ENCODE results near the gene ALOX5AP. TPM values are rescaled to one million over a fixed set of nuclear protein-coding genes. Genes with fewer than 3 reads are reported as not detected.

The ALOX5AP gene
- total and polyA plus RNA-seq, 2 experiments from 2014 or later = 3.3 to 17.2 TPM

- Histone ChIP-seq H3K9me3 (ENCODE audit: low read depth) (no peaks in the 10 kb centered on the region), H3K4me3 (no peak overlapping the region), H2AFZ (no peak overlapping the region), H3K9me2 (replicated peaks; ENCODE audit: insufficient read depth) (no peaks in the 10 kb centered on the region), H3K4me2 (no peak overlapping the region), H3K27me3 (no peaks in the 10 kb centered on the region), H3K27ac (no peak overlapping the region), H3K79me2 (no peaks in the 10 kb centered on the region), H4K20me1 (ENCODE audit: insufficient read depth, poor library complexity, severe bottlenecking) (no peaks in the 10 kb centered on the region), H3K36me3 (replicated peaks; ENCODE audit: insufficient read depth, low read depth) (no peaks in the 10 kb centered on the region), H3K4me1 (ENCODE audit: insufficient read depth) (no peaks in the 10 kb centered on the region)
- 92% methylated on average over 4 of the region's 4 CpGs for WGBS (ENCODE audit: low lambda C conversion rate, missing lambda C conversion rate)
- no peak for DNase-seq (ENCODE audit: low spot score)
- no peak for TF ChIP-seq EZH2 (IDR thresholded peaks at IDR 0.05; ENCODE audit: borderline replicate concordance)
- TF ChIP-seq EZH2phosphoT487 (IDR thresholded peaks at IDR 0.05; ENCODE audit: low read depth, severe bottlenecking, unreplicated experiment) = no peak
- TF ChIP-seq CTCF (IDR thresholded peaks at IDR 0.05; ENCODE audit: poor library complexity) = no peak
Measured at GRCh38 chr13:30721936-30722335, 13.4 kb upstream of the ALOX5AP start.

DNA sequence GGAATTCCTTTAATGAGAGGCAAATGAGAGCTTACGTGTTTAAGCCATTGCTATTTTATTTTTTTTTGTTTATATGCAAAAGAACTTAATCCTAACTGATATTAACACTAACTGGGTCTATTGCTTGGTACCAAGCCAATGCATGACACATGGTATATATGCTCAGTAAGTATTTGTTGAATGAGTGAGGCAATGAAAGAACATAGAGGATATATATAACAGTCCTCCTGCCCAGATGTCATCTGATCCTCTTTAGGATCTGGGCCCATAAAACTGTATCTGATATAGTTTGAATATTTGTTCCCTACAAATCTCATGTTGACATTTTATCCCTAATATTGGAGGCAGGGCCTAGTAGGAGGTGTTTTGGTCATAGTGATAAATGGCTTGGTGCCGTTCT, 13.0 kb upstream of the ALOX5AP start:
- Histone ChIP-seq H3K9me3 (ENCODE audit: low read depth) (no peaks in the 10 kb centered on the region), H3K4me1 (ENCODE audit: insufficient read depth) (no peaks in the 10 kb centered on the region), H3K79me2 (no peaks in the 10 kb centered on the region), H3K27ac (no peak overlapping the region), H2AFZ (no peak overlapping the region), H3K4me2 (no peak overlapping the region), H4K20me1 (ENCODE audit: insufficient read depth, poor library complexity, severe bottlenecking) (no peaks in the 10 kb centered on the region), H3K4me3 (no peak overlapping the region), H3K36me3 (replicated peaks; ENCODE audit: insufficient read depth, low read depth) (no peaks in the 10 kb centered on the region), H3K9me2 (replicated peaks; ENCODE audit: insufficient read depth) (no peaks in the 10 kb centered on the region), H3K27me3 (no peaks in the 10 kb centered on the region)
- 89% methylated on average over 2 of the region's 2 CpGs for WGBS (ENCODE audit: low lambda C conversion rate, missing lambda C conversion rate)
- DNase-seq (ENCODE audit: low spot score) = no peak
- TF ChIP-seq CTCF (IDR thresholded peaks at IDR 0.05; ENCODE audit: poor library complexity) (no peak), EZH2phosphoT487 (IDR thresholded peaks at IDR 0.05; ENCODE audit: low read depth, severe bottlenecking, unreplicated experiment) (no peak), EZH2 (IDR thresholded peaks at IDR 0.05; ENCODE audit: borderline replicate concordance) (no peak)

DNA sequence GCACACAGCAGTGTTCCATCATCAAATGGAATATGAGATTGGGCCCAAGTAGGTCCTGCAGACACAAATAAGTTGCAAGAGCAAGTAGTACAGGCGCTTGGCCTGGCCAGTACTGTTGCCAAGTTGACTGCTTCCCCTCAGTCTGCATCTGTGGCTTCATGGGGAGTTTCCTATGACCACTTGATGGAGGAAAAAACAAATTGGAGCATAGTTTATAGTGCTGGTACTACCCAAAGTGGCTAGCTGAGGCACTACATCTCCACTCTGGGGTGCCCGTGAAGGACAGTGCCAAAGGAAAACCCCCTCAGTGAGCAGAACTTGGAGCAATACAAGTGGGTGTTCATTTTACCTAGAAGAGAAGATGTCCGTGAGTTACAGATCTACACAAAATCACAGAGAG, 10.6 kb upstream of the ALOX5AP start:
- Histone ChIP-seq H3K36me3 (replicated peaks; ENCODE audit: insufficient read depth, low read depth) (no peaks in the 10 kb centered on the region), H3K4me3 (no peak overlapping the region), H3K79me2 (no peaks in the 10 kb centered on the region), H2AFZ (no peak overlapping the region), H3K9me2 (replicated peaks; ENCODE audit: insufficient read depth) (no peaks in the 10 kb centered on the region), H3K27me3 (no peaks in the 10 kb centered on the region), H3K4me1 (ENCODE audit: insufficient read depth) (no peaks in the 10 kb centered on the region), H3K27ac (no peak overlapping the region), H3K9me3 (ENCODE audit: low read depth) (no peaks in the 10 kb centered on the region), H3K4me2 (no peak overlapping the region), H4K20me1 (ENCODE audit: insufficient read depth, poor library complexity, severe bottlenecking) (no peaks in the 10 kb centered on the region)
- no peak for TF ChIP-seq EZH2phosphoT487 (IDR thresholded peaks at IDR 0.05; ENCODE audit: low read depth, severe bottlenecking, unreplicated experiment)
- no peak for TF ChIP-seq CTCF (IDR thresholded peaks at IDR 0.05; ENCODE audit: poor library complexity)
- no peak for TF ChIP-seq EZH2 (IDR thresholded peaks at IDR 0.05; ENCODE audit: borderline replicate concordance)
- DNase-seq (ENCODE audit: low spot score) = no peak
- WGBS (ENCODE audit: low lambda C conversion rate, missing lambda C conversion rate) = 96% methylated on average over 3 of the region's 3 CpGs
